GM12878 (cell line): ENCODE measurements around the gene PRDX1.

Source experiments
- CBX5 ChIP-seq: sonication (generic); IDR thresholded peaks from 2 replicates; pipeline ENCODE4 v1.6.1; 2016; ENCODE audit warnings: low read depth, moderate library complexity, mild to moderate bottlenecking, inconsistent platforms
- TF ChIP-seq, protein P1 (sequence below): fragments of 450-650 bp; IDR thresholded peaks from 2 replicates; pipeline ENCODE4 v1.6.1; 2014; ENCODE audit warnings: mild to moderate bottlenecking
- TF ChIP-seq, protein P2 (sequence below), 3 experiments: IDR thresholded peaks in 2 of 3; conservative IDR thresholded peaks in 1 of 3; 2 replicates each; pipeline ENCODE4 v1.5.1; 2011; ENCODE audit warnings: low read depth in 3 of 3, low read length in 3 of 3, mild to moderate bottlenecking in 3 of 3, control low read depth in 2 of 3, moderate library complexity in 2 of 3, inconsistent platforms in 1 of 3, mixed read lengths in 1 of 3; ENCODE audit not compliant: control insufficient read depth in 2 of 3, insufficient read depth in 1 of 3; ENCODE audit errors: extremely low read depth in 1 of 3
- TF ChIP-seq, protein P3 (sequence below): IDR thresholded peaks from 2 replicates; pipeline ENCODE4 v1.6.1; 2012; ENCODE audit warnings: low read depth, low read length, improper control_type of control experiment

- TF ChIP-seq, protein P1, sequence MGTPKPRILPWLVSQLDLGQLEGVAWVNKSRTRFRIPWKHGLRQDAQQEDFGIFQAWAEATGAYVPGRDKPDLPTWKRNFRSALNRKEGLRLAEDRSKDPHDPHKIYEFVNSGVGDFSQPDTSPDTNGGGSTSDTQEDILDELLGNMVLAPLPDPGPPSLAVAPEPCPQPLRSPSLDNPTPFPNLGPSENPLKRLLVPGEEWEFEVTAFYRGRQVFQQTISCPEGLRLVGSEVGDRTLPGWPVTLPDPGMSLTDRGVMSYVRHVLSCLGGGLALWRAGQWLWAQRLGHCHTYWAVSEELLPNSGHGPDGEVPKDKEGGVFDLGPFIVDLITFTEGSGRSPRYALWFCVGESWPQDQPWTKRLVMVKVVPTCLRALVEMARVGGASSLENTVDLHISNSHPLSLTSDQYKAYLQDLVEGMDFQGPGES: no peak
- no peak for TF ChIP-seq CBX5
- TF ChIP-seq, protein P2, sequence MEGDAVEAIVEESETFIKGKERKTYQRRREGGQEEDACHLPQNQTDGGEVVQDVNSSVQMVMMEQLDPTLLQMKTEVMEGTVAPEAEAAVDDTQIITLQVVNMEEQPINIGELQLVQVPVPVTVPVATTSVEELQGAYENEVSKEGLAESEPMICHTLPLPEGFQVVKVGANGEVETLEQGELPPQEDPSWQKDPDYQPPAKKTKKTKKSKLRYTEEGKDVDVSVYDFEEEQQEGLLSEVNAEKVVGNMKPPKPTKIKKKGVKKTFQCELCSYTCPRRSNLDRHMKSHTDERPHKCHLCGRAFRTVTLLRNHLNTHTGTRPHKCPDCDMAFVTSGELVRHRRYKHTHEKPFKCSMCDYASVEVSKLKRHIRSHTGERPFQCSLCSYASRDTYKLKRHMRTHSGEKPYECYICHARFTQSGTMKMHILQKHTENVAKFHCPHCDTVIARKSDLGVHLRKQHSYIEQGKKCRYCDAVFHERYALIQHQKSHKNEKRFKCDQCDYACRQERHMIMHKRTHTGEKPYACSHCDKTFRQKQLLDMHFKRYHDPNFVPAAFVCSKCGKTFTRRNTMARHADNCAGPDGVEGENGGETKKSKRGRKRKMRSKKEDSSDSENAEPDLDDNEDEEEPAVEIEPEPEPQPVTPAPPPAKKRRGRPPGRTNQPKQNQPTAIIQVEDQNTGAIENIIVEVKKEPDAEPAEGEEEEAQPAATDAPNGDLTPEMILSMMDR (IDR thresholded peaks at IDR 0.05 in 2 of 3, conservative IDR thresholded peaks at IDR 0.05 in 1 of 3; ENCODE audit: control insufficient read depth in 2 of 3, extremely low read depth in 1 of 3, insufficient read depth in 1 of 3, low read depth in 3 of 3, low read length in 3 of 3): no peak
- TF ChIP-seq, protein P3, sequence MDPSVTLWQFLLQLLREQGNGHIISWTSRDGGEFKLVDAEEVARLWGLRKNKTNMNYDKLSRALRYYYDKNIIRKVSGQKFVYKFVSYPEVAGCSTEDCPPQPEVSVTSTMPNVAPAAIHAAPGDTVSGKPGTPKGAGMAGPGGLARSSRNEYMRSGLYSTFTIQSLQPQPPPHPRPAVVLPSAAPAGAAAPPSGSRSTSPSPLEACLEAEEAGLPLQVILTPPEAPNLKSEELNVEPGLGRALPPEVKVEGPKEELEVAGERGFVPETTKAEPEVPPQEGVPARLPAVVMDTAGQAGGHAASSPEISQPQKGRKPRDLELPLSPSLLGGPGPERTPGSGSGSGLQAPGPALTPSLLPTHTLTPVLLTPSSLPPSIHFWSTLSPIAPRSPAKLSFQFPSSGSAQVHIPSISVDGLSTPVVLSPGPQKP: no peak
These were observed 10.6 kb downstream of the PRDX1 start for GRCh38 chr1:45510972-45511527.
